Tibial artery (tissue), 4 donors: ENCODE results near the gene ARFGAP1.

ENCODE experiments used
- DNase-seq, 2 donors: peaks; one replicate each; pipeline ENCODE4 v3.0.0-alpha.2; 2019
- H3K27ac ChIP-seq, 2 donors: fragments of 200-600 bp; sonication (generic) in 1 of 2; 1 replicate in 1 of 2; 2 replicates in 1 of 2; pipeline ENCODE4 v1.5.1; 2018 to 2019; ENCODE audit warnings: mild to moderate bottlenecking in 1 of 2
- H3K27me3 ChIP-seq, 2 donors: fragments of 200-600 bp; sonication (generic) in 1 of 2; one replicate each; pipeline versions ENCODE4 v1.5.1 to v1.6.0; 2016 to 2019
- H3K36me3 ChIP-seq, 3 donors: fragments of 200-600 bp; sonication (generic) in 2 of 3; one replicate each; pipeline ENCODE4 v1.5.1; 2016 to 2019; ENCODE audit warnings: mild to moderate bottlenecking in 2 of 3
- H3K4me1 ChIP-seq, 4 donors: fragments of 200-600 bp; sonication (generic) in 2 of 4; 1 replicate in 3 of 4; 2 replicates in 1 of 4; pipeline ENCODE4 v1.5.1; 2016 to 2019
- H3K4me3 ChIP-seq, 2 donors: fragments of 200-600 bp; sonication (generic) in 1 of 2; 1 replicate in 1 of 2; 2 replicates in 1 of 2; pipeline ENCODE4 v1.5.1; 2018 to 2019; ENCODE audit warnings: mild to moderate bottlenecking in 2 of 2
- H3K9me3 ChIP-seq, 3 donors: fragments of 200-600 bp; sonication (generic) in 1 of 3; one replicate each; pipeline ENCODE4 v1.5.1; 2016 to 2019
- intact Hi-C: fragments of 100-400 bp; cut with DNase I; formaldehyde crosslinking; loops from one replicate; pipeline ENCODE4 v1.15.0; 2023; ENCODE audit warnings: low total_unique reads
- TF ChIP-seq, protein P1 (sequence below), 2 experiments: fragments of 200-600 bp in 1 of 2; fragments of 450-650 bp in 1 of 2; IDR thresholded peaks; one replicate each; pipeline ENCODE4 v1.5.1; 2017 to 2019; ENCODE audit warnings: antibody characterized with exemption in 2 of 2, mild to moderate bottlenecking in 1 of 2, moderate library complexity in 1 of 2

Gene ARFGAP1

GRCh38 chr20:63317601-63318291 lies 45.1 kb downstream of the ARFGAP1 start:
- peak; percentile 9 to 49 for DNase-seq
- no peaks in the 10 kb centered on the region for H3K36me3 ChIP-seq
- TF ChIP-seq, protein P1, sequence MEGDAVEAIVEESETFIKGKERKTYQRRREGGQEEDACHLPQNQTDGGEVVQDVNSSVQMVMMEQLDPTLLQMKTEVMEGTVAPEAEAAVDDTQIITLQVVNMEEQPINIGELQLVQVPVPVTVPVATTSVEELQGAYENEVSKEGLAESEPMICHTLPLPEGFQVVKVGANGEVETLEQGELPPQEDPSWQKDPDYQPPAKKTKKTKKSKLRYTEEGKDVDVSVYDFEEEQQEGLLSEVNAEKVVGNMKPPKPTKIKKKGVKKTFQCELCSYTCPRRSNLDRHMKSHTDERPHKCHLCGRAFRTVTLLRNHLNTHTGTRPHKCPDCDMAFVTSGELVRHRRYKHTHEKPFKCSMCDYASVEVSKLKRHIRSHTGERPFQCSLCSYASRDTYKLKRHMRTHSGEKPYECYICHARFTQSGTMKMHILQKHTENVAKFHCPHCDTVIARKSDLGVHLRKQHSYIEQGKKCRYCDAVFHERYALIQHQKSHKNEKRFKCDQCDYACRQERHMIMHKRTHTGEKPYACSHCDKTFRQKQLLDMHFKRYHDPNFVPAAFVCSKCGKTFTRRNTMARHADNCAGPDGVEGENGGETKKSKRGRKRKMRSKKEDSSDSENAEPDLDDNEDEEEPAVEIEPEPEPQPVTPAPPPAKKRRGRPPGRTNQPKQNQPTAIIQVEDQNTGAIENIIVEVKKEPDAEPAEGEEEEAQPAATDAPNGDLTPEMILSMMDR (IDR thresholded peaks at IDR 0.05): no peak
- no peaks in the 10 kb centered on the region for H3K9me3 ChIP-seq
- intact Hi-C loops: no loop called here
- no peaks in the 10 kb centered on the region for H3K4me1 ChIP-seq
- H3K27ac ChIP-seq: no peak overlapping the region
- peaks cover 0 to 78% of the 10 kb centered on the region in 2 donors for H3K27me3 ChIP-seq
- no peak overlapping the region for H3K4me3 ChIP-seq

GRCh38 chr20:63318391-63319163 lies 46.0 kb downstream of the ARFGAP1 start:
- peaks cover 0 to 78% of the 10 kb centered on the region in 2 donors for H3K27me3 ChIP-seq
- H3K36me3 ChIP-seq: no peaks in the 10 kb centered on the region
- intact Hi-C loops: no loop called here
- H3K4me1 ChIP-seq: no peaks in the 10 kb centered on the region
- H3K27ac ChIP-seq: no peak overlapping the region
- no peak overlapping the region for H3K4me3 ChIP-seq
- no peaks in the 10 kb centered on the region for H3K9me3 ChIP-seq
- TF ChIP-seq, protein P1 (IDR thresholded peaks at IDR 0.05): no peak
- peak; percentile 10 to 53 for DNase-seq

- Histone ChIP-seq H3K27ac (no peak overlapping the region), H3K9me3 (no peaks in the 10 kb centered on the region), H3K27me3 (peaks cover 0 to 70% of the 10 kb centered on the region in 2 donors), H3K4me3 (no peak overlapping the region), H3K36me3 (no peaks in the 10 kb centered on the region), H3K4me1 (no peaks in the 10 kb centered on the region)
- TF ChIP-seq, protein P1 (IDR thresholded peaks at IDR 0.05): no peak
- peak; percentile 14 to 52 for DNase-seq
- intact Hi-C loops: no loop called here
Observed at GRCh38 chr20:63319164-63320040, 46.8 kb downstream of the ARFGAP1 start.

- peak in 1 of 2 donors; percentile 51 for DNase-seq
- H3K9me3 ChIP-seq: no peaks in the 10 kb centered on the region
- no peaks in the 10 kb centered on the region for H3K36me3 ChIP-seq
- TF ChIP-seq, protein P1 (IDR thresholded peaks at IDR 0.05): no peak
- intact Hi-C loops: no loop called here
- H3K27ac ChIP-seq: no peak overlapping the region
- H3K27me3 ChIP-seq: peaks cover 0 to 68% of the 10 kb centered on the region in 2 donors
- no peak overlapping the region for H3K4me3 ChIP-seq
- H3K4me1 ChIP-seq: no peaks in the 10 kb centered on the region
Observed at GRCh38 chr20:63320041-63320511, 47.5 kb downstream of the ARFGAP1 start.

GRCh38 chr20:63320616-63321147 lies 48.1 kb downstream of the ARFGAP1 start:
- peak; percentile 4 to 17 for DNase-seq
- H3K9me3 ChIP-seq: no peaks in the 10 kb centered on the region
- no peaks in the 10 kb centered on the region for H3K4me1 ChIP-seq
- no peak overlapping the region for H3K4me3 ChIP-seq
- intact Hi-C loops: no loop called here
- no peak overlapping the region for H3K27ac ChIP-seq
- no peaks in the 10 kb centered on the region for H3K36me3 ChIP-seq
- H3K27me3 ChIP-seq: peaks cover 0 to 68% of the 10 kb centered on the region in 2 donors
- TF ChIP-seq, protein P1 (IDR thresholded peaks at IDR 0.05): no peak
